ENCODE measurements around the gene FABP6. TPM values are rescaled to one million over a fixed set of nuclear protein-coding genes. Genes with fewer than 3 reads are reported as not detected.

The FABP6 gene
- total and polyA plus RNA-seq, 5 experiments from 2014 or later = not detected

DNA sequence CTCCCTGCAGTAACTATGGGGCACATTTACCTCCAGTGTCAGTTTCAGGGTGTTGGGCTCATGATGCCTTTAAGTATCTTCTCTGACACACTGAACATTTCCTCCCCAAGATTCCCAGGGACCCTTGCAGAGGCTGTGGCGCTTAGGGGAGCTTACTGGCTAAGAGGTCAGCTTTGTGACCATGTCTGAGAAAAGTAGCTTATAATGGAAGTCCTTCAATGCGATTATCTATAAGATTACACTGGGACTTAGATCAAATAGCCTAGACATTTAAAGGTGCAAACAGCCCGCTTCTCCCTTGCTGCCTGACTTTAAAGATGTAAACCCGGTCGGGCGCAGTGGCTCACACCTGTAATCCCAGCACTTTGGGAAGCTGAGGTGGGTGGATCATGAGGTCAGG is 25.4 kb downstream of the FABP6 start:
- POLR2A ChIA-PET = no interaction called here
- no peak overlapping the region for H3K4me3 Mint-ChIP-seq
- no peak for ATAC-seq

GRCh38 chr5:160259341-160259740 is 30.0 kb downstream of the FABP6 start:
- POLR2A ChIA-PET = no interaction called here
- Mint-ChIP-seq H3K27ac (peak overlapping the region in 1 of 10 donors; percentile 47), H3K9me3 (no peaks in the 10 kb centered on the region), H3K4me1 (peaks cover 2 to 26% (median 6%) of the 10 kb centered on the region in 4 donors), H3K27me3 (peaks cover 0 to 11% (median 2%) of the 10 kb centered on the region in 5 donors), H3K36me3 (no peaks in the 10 kb centered on the region), H3K4me3 (no peak overlapping the region)
- DNase-seq (peak in 1 of 10 donors; percentile 21), ATAC-seq (no peak)

More for the DNA sequence above, 25.4 kb downstream of the FABP6 start:
- no peaks in the 10 kb centered on the region for H3K36me3 Mint-ChIP-seq
- H3K27ac Mint-ChIP-seq = no peak overlapping the region
- H3K27me3 Mint-ChIP-seq = no peaks in the 10 kb centered on the region
- H3K4me1 Mint-ChIP-seq = no peaks in the 10 kb centered on the region
- DNase-seq = no peak
- H3K9me3 Mint-ChIP-seq = no peaks in the 10 kb centered on the region

DNA sequence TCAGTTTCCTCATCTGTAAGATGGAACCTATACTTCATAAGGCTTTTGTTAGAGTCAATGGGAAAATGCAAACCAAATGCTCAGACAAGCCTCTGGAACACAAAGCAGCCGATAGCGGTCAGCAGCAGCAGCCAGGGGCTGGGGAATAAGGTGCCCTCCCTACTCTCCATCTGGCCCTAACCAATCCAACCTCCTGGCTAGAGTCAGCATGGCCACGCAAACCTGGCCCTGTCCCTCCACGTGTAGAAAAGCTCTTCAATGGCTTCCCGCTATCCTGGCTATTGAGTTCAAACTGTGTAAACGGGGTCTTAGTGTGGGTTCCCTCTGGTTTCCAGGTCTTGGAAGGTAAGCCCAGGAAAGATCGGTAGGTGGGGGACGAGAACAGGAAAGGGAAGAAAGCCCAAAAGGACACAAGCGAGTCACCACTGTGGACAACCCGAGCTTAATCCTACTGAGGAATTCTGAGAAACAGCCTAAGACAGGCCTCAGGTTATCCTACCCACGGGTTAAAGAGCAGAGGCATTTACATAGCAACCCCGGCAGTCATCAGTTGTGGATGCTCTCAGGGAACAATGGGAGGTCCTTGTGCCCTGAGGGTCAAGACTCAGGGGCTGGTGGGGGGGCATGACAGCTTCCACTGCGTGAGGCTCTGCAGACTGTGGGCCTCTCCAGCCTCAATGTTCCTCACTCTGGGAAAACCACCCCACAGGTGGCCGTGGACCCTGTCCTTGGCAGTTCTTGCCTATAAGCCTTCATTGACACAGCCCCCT is 30.9 kb downstream of the FABP6 start:
- H3K27ac Mint-ChIP-seq = no peak overlapping the region
- H3K36me3 Mint-ChIP-seq = no peaks in the 10 kb centered on the region
- peaks cover 0 to 11% (median 2%) of the 10 kb centered on the region in 5 donors for H3K27me3 Mint-ChIP-seq
- no peak for DNase-seq
- no peaks in the 10 kb centered on the region for H3K9me3 Mint-ChIP-seq
- no peak overlapping the region for H3K4me3 Mint-ChIP-seq
- POLR2A ChIA-PET = no interaction called here
- peaks cover 2 to 26% (median 6%) of the 10 kb centered on the region in 4 donors for H3K4me1 Mint-ChIP-seq
- no peak for ATAC-seq

DNA sequence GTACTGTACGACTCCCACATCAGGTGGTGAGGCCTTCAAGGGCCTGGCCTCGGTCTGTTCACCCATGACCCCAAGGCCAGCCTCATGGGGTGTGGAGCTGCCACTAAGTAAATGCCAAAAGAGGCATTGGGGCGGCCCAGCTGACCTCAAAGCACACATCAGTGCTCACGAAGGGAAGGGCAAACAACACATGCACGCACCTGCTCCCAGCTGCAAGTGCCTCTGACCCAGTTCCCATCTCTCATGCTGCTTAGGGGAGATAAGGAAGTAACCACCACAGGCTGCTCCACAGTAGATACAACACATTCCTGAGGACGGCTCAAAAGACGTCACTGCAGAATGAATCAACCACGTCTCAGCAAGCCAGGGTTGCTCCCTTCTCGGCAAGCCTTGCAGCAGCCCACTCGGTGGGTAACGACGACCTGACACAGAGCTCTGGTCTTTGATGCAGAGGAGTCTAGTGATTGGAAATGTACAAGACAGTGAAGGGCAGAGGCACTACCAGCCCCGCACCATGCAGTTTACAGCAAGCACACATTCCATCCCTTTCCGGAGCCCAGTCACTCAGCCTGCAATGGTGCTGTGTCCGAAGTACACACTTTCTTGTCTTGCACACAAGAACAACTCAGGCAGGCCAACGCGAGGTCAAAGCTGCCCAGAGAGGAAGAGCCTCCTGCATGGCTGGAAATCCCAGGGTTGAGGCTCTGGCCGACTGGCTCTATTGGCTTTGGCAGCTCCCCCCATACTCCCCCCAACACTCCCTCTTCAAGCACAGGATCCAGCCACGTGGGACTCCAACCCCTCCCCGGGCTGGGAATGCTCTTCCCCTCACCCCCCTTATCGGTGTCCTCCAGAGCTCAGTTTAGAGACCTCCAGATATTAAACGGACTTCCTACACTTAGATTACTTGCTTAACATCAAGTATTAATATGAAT is 31.8 kb downstream of the FABP6 start:
- POLR2A ChIA-PET = no interaction called here
- DNase-seq = no peak
- Mint-ChIP-seq H3K27ac (no peak overlapping the region), H3K4me3 (no peak overlapping the region), H3K36me3 (no peaks in the 10 kb centered on the region), H3K27me3 (peaks cover 0 to 11% (median 3%) of the 10 kb centered on the region in 5 donors), H3K4me1 (peaks cover 2 to 26% (median 6%) of the 10 kb centered on the region in 4 donors), H3K9me3 (no peaks in the 10 kb centered on the region)
- no peak for ATAC-seq

- H3K4me1 Mint-ChIP-seq = peaks cover 2 to 26% (median 6%) of the 10 kb centered on the region in 4 donors
- peaks cover 0 to 11% (median 3%) of the 10 kb centered on the region in 5 donors for H3K27me3 Mint-ChIP-seq
- H3K27ac Mint-ChIP-seq = peak overlapping the region in 2 of 10 donors; percentile 44 to 50
- no peaks in the 10 kb centered on the region for H3K9me3 Mint-ChIP-seq
- DNase-seq (no peak), ATAC-seq (no peak)
- POLR2A ChIA-PET = no interaction called here
- H3K4me3 Mint-ChIP-seq = no peak overlapping the region
- no peaks in the 10 kb centered on the region for H3K36me3 Mint-ChIP-seq
Observed at GRCh38 chr5:160262151-160263074, 33.1 kb downstream of the FABP6 start.

- Mint-ChIP-seq H3K36me3 (no peaks in the 10 kb centered on the region), H3K27me3 (peaks cover 0 to 11% (median 3%) of the 10 kb centered on the region in 5 donors), H3K4me3 (no peak overlapping the region), H3K27ac (no peak overlapping the region), H3K9me3 (no peaks in the 10 kb centered on the region), H3K4me1 (peaks cover 2 to 31% (median 6%) of the 10 kb centered on the region in 4 donors)
- POLR2A ChIA-PET = no interaction called here
- ATAC-seq = no peak
- DNase-seq = no peak
Observed at GRCh38 chr5:160263326-160263855, 34.1 kb downstream of the FABP6 start.

DNA sequence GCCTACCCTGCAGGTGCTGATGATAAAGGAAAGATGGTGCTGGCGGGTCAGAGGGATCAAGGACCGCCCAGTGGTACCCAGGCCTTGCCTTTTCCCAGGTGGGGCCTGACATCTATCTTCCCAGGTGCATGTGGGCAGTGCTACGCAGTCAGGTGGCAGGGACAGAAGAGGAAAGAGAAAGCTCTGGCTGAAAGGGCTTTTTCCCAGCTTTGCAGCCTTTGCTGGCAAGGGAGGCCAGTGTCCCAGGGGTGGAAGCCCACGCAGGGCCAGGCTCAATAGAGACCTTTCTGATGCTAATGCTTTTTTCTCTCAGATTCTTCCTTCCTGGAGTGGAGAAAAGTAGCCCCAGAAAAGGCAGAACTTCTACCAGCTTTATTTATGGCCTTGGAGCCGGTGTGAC is 36.7 kb downstream of the FABP6 start:
- H3K36me3 Mint-ChIP-seq = no peaks in the 10 kb centered on the region
- H3K27me3 Mint-ChIP-seq = peaks cover 0 to 11% (median 2%) of the 10 kb centered on the region in 5 donors
- POLR2A ChIA-PET = interaction anchor here (0.6 kb wide), 1 partner anchor 19 kb away, joined by 3 read pairs; no protein-coding TSS in a partner anchor

DNA sequence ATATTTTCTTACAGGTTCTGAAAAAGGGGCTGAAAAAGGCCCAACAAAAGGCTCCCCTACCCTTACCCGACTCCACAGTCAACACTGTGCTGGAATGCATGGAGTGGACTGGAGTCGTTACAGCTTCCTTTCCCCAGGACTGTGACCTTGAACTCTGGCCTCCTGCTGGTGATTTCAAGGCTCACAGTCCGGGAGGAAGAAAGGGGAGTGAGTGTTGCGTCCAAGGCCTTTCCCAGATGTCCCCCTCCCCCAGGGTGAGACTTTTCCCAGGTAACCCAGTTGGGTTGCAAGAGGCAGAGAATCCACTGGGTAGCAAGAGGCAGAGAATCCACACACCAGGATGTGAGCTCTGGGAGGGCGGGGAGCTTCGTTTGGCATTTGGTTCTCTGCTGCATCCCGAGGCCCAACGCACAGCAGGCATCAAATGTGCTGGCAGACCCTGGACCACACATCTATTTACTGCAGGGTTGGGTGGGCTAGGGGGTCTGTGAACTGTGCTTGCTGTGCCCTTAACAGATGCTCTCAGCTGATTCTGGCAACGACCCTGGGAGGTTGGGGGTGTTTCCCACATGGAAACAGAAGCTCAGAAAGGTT is 37.5 kb downstream of the FABP6 start:
- DNase-seq (no peak), ATAC-seq (no peak)
- Mint-ChIP-seq H3K9me3 (no peaks in the 10 kb centered on the region), H3K27ac (no peak overlapping the region), H3K4me3 (no peak overlapping the region), H3K4me1 (peaks cover 4 to 37% (median 11%) of the 10 kb centered on the region in 4 donors), H3K36me3 (no peaks in the 10 kb centered on the region), H3K27me3 (peaks cover 0 to 3% (median 2%) of the 10 kb centered on the region in 5 donors)
- POLR2A ChIA-PET = no interaction called here

More for the DNA sequence above, 36.7 kb downstream of the FABP6 start:
- DNase-seq = peak in 1 of 10 donors; percentile 28
- Mint-ChIP-seq H3K4me3 (no peak overlapping the region), H3K9me3 (no peaks in the 10 kb centered on the region), H3K4me1 (peaks cover 4 to 38% (median 6%) of the 10 kb centered on the region in 4 donors), H3K27ac (no peak overlapping the region)
- no peak for ATAC-seq

- POLR2A ChIA-PET = no interaction called here
- no peak for ATAC-seq
- H3K27ac Mint-ChIP-seq = no peak overlapping the region
- peaks cover 0 to 3% (median 2%) of the 10 kb centered on the region in 5 donors for H3K27me3 Mint-ChIP-seq
- H3K9me3 Mint-ChIP-seq = no peaks in the 10 kb centered on the region
- DNase-seq = no peak
- peaks cover under 1 to 27% (median 7%) of the 10 kb centered on the region in 4 donors for H3K4me1 Mint-ChIP-seq
- no peaks in the 10 kb centered on the region for H3K36me3 Mint-ChIP-seq
- no peak overlapping the region for H3K4me3 Mint-ChIP-seq
Observed at GRCh38 chr5:160268121-160268520, 38.8 kb downstream of the FABP6 start.

- Mint-ChIP-seq H3K27ac (no peak overlapping the region), H3K27me3 (peaks cover 0 to 3% (median 2%) of the 10 kb centered on the region in 5 donors), H3K4me3 (no peak overlapping the region), H3K36me3 (no peaks in the 10 kb centered on the region), H3K4me1 (peaks cover 0 to 27% (median 6%) of the 10 kb centered on the region in 4 donors), H3K9me3 (no peaks in the 10 kb centered on the region)
- POLR2A ChIA-PET = no interaction called here
- ATAC-seq (no peak), DNase-seq (no peak)
Observed at GRCh38 chr5:160269017-160269416, 39.7 kb downstream of the FABP6 start.

DNA sequence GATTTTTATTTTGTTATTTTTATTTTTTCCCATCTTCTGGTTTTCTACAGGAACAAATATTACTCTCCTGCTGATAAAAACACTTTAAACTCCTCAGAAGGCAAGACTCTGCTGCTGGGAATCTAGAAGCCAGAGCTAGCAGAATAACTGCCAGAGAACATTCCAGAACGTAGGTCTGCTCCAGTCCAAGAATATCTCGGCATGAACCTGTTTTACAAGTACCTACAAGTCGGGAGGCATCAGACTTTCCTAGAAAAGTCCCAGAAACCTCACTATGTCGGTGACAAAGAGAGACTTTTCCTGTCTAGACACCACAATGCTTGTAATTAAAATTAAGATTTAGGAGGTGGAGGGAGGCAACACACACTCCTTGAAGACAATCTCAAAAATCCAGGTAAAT is 41.4 kb downstream of the FABP6 start:
- no peaks in the 10 kb centered on the region for H3K9me3 Mint-ChIP-seq
- H3K36me3 Mint-ChIP-seq = no peaks in the 10 kb centered on the region
- POLR2A ChIA-PET = no interaction called here
- H3K27ac Mint-ChIP-seq = no peak overlapping the region
- peaks cover 2 to 38% (median 6%) of the 10 kb centered on the region in 4 donors for H3K4me1 Mint-ChIP-seq
- H3K4me3 Mint-ChIP-seq = no peak overlapping the region
- peaks cover 0 to 3% (median 0%) of the 10 kb centered on the region in 5 donors for H3K27me3 Mint-ChIP-seq
- ATAC-seq (no peak), DNase-seq (no peak)

Measured in naive thymus-derived CD8-positive, alpha-beta T cell (primary cell).